Measurements from ENCODE around the gene WIPF2. TPM values are rescaled to one million over a fixed set of nuclear protein-coding genes. Genes with fewer than 3 reads are reported as not detected.

WIPF2 gene
- total RNA-seq, 1 experiment from 2014 or later = 37.2 TPM

DNA sequence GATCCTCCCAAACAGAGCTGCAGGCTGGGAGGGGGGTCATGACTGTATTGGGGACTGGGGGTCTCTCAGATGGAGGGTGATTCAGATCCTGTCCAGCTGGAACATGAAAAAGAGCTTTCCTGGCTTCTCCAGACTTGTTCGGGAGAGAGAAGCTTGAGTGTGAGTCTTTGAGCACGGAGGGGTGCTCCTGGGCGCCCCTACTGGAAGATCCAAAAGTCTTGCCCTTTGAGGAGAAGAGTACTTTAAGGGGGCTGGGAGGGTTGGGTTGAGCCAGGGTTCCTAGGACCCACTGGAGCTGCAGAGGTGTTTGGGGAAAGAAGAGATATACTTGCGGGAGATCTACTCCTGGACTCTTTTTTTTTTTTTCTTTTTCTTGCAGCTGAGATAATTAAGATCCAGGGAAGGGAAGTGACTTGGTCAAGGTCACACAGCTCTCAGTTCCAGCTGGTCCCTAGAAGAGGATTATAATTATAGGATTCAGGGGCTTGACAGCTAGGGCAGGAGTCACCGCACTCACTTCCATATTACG, 98.3 kb downstream of the WIPF2 start:
- Histone ChIP-seq H4K20me1 (ENCODE audit: insufficient read depth) (peaks cover 6% of the 10 kb centered on the region), H3K4me2 (peak overlapping the region; percentile 99), H3K4me1 (replicated peaks; ENCODE audit: insufficient read depth) (peaks cover 85% of the 10 kb centered on the region), H3K9me3 (ENCODE audit: insufficient read depth, low read depth) (no peaks in the 10 kb centered on the region), H3K27ac (peak overlapping the region; percentile 75), H3K79me2 (ENCODE audit: low read depth) (peaks cover 43% of the 10 kb centered on the region), H3K4me3 (peak overlapping the region; percentile 99), H3K9me2 (ENCODE audit: insufficient read depth) (no peaks in the 10 kb centered on the region), H3F3A (ENCODE audit: insufficient read depth, low read depth) (peaks cover 35% of the 10 kb centered on the region), H3K36me3 (ENCODE audit: low read depth) (no peaks in the 10 kb centered on the region), H2AFZ (peak overlapping the region; percentile 97), H3K27me3 (ENCODE audit: insufficient read depth, low read depth) (no peaks in the 10 kb centered on the region)
- intact Hi-C loops (cut with micrococcal nuclease; ENCODE audit: unreplicated experiment) = loop anchor here (2.0 to 10.0 kb wide), 2 partner anchors 15 to 293 kb away; no protein-coding TSS in a partner anchor
- no peak for TF ChIP-seq EZH2 (IDR thresholded peaks at IDR 0.05; ENCODE audit: low read depth)
- TF ChIP-seq, protein P1, sequence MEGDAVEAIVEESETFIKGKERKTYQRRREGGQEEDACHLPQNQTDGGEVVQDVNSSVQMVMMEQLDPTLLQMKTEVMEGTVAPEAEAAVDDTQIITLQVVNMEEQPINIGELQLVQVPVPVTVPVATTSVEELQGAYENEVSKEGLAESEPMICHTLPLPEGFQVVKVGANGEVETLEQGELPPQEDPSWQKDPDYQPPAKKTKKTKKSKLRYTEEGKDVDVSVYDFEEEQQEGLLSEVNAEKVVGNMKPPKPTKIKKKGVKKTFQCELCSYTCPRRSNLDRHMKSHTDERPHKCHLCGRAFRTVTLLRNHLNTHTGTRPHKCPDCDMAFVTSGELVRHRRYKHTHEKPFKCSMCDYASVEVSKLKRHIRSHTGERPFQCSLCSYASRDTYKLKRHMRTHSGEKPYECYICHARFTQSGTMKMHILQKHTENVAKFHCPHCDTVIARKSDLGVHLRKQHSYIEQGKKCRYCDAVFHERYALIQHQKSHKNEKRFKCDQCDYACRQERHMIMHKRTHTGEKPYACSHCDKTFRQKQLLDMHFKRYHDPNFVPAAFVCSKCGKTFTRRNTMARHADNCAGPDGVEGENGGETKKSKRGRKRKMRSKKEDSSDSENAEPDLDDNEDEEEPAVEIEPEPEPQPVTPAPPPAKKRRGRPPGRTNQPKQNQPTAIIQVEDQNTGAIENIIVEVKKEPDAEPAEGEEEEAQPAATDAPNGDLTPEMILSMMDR (conservative IDR thresholded peaks at IDR 0.05) = peak; percentile 71
- POLR2A ChIA-PET (ENCODE audit: unreplicated experiment) = interaction anchor here (0.6 kb wide), 2 partner anchors 14 to 532 kb away, joined by 3 to 4 read pairs; no protein-coding TSS in a partner anchor
- peak in 1 of 2 experiments; percentile 65 for DNase-seq
- BruUV-seq (replicated peaks) = TSS peak; percentile 83
- CTCF ChIA-PET = interaction anchor here (0.6 to 1.3 kb wide), 5 partner anchors 14 to 159 kb away, joined by 3 to 11 read pairs (median 6); partner anchors contain the start of gene CDC6

DNA sequence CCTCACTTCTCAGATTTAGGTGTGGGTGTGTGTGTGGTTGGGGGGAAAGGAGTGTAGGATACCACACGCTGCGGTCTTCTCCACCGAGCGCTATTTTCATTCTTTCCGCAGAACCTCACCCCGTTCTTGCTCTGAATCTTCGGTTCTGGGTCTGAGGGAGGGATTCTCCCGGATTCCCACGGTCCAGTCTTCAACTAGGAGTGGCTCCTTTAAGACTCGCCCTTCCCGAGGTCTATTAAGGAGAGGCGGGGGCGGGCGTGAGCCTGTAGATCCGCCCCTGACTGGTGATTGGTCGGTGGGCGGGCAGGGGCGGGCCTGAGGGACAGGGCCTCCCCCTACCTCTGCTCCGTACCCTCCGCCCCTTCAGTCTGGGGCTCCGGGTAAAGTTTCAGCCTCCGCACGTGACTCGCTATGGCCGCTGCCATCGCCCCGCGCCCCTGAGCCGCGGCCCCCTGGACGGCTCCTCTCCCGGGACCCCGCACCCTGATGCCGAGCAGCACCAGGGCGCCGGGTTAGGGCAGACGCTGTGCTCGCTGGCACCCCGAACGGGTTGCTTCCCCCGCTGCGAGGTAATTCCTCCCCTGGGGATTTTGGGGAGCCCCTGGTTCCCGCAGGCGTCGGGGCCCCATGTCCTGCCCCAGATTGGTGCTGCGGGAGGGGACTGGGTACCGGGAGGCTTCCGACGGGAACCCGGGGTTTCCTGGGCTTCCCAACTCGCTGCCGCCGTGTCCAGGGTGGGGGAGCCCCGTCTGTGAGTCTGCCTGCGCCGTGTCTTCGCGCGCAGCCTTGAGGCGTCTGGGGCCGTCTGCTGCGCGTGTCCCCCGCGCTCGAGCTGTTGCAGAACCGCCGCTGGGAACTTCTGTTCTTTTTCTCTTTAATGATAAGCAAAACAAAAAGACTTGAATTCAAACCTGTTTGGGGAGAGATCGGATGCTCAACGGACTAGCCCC, 99.1 kb downstream of the WIPF2 start:
- Histone ChIP-seq H4K20me1 (ENCODE audit: insufficient read depth) (peaks cover 9% of the 10 kb centered on the region), H2AFZ (peak overlapping the region; percentile 97), H3K27me3 (ENCODE audit: insufficient read depth, low read depth) (no peaks in the 10 kb centered on the region), H3K4me1 (replicated peaks; ENCODE audit: insufficient read depth) (peaks cover 85% of the 10 kb centered on the region), H3K4me2 (peak overlapping the region; percentile 99), H3K9me3 (ENCODE audit: insufficient read depth, low read depth) (no peaks in the 10 kb centered on the region), H3F3A (ENCODE audit: insufficient read depth, low read depth) (peaks cover 31% of the 10 kb centered on the region), H3K27ac (peak overlapping the region; percentile 75), H3K9me2 (ENCODE audit: insufficient read depth) (no peaks in the 10 kb centered on the region), H3K4me3 (peak overlapping the region; percentile 99), H3K36me3 (ENCODE audit: low read depth) (no peaks in the 10 kb centered on the region), H3K79me2 (ENCODE audit: low read depth) (peaks cover 51% of the 10 kb centered on the region)
- ChIA-PET POLR2A (ENCODE audit: unreplicated experiment) (interaction anchor here (0.6 kb wide), 2 partner anchors 14 to 532 kb away, joined by 3 to 4 read pairs; no protein-coding TSS in a partner anchor), CTCF (interaction anchor here (0.6 to 1.3 kb wide), 4 partner anchors 13 to 158 kb away, joined by 3 to 10 read pairs (median 4); partner anchors contain the start of gene CDC6)
- intact Hi-C loops (cut with micrococcal nuclease; ENCODE audit: unreplicated experiment) = loop anchor here (2.0 to 10.0 kb wide), 3 partner anchors 15 to 293 kb away; no protein-coding TSS in a partner anchor
- DNase-seq = peak; percentile 88 to 90
- TSS peak; percentile 55 for BruUV-seq (replicated peaks)
- TF ChIP-seq, protein P1 (conservative IDR thresholded peaks at IDR 0.05) = no peak
- no peak for TF ChIP-seq EZH2 (IDR thresholded peaks at IDR 0.05; ENCODE audit: low read depth)

DNA sequence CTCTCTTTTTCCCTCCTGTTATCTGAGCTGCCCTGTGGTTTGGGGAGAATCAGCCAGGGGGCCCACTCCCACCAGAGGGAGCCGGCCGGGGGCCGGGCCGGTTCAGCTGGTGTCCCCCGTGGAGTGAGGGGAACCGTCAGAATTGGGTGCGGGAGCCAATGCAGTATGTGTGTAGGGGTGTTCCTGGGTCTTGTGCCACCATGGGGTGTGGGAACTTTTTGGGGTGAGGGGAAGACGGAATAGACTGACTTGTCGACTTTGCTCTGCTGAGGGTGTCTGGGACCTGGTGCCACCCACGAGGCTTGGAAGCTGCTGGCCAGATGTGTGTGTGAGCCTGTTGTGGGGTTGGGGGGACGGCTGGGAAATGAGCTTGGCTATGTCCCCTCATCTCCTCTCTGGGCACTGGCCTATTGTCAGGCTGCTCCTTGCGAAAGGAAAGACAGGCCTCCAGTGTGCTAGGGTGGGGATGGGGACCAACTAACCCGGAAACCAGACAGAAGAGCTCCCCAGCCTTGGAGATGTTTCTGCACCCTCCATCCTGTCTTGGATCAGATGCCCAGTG, 99.8 kb downstream of the WIPF2 start:
- POLR2A ChIA-PET (ENCODE audit: unreplicated experiment) = no interaction called here
- no TSS peak for BruUV-seq (replicated peaks)
- peaks cover 58% of the 10 kb centered on the region for H3K79me2 ChIP-seq (ENCODE audit: low read depth)
- H3K9me3 ChIP-seq (ENCODE audit: insufficient read depth, low read depth) = no peaks in the 10 kb centered on the region
- H3K27me3 ChIP-seq (ENCODE audit: insufficient read depth, low read depth) = no peaks in the 10 kb centered on the region
- peak overlapping the region; percentile 99 for H3K4me2 ChIP-seq
- no peaks in the 10 kb centered on the region for H3K9me2 ChIP-seq (ENCODE audit: insufficient read depth)
- H3K27ac ChIP-seq = no peak overlapping the region
- H4K20me1 ChIP-seq (ENCODE audit: insufficient read depth) = peaks cover 10% of the 10 kb centered on the region
- peak overlapping the region; percentile 97 for H2AFZ ChIP-seq
- intact Hi-C loops (cut with micrococcal nuclease; ENCODE audit: unreplicated experiment) = loop anchor here (2.0 to 10.0 kb wide), 2 partner anchors 22 to 294 kb away; no protein-coding TSS in a partner anchor
- peaks cover 28% of the 10 kb centered on the region for H3F3A ChIP-seq (ENCODE audit: insufficient read depth, low read depth)
- peaks cover 85% of the 10 kb centered on the region for H3K4me1 ChIP-seq (replicated peaks; ENCODE audit: insufficient read depth)
- TF ChIP-seq, protein P1 (conservative IDR thresholded peaks at IDR 0.05) = no peak
- no peak for TF ChIP-seq EZH2 (IDR thresholded peaks at IDR 0.05; ENCODE audit: low read depth)
- DNase-seq = no peak
- CTCF ChIA-PET = interaction anchor here (0.6 kb wide), 1 partner anchor 14 kb away, joined by 3 read pairs; no protein-coding TSS in a partner anchor
- peak overlapping the region; percentile 99 for H3K4me3 ChIP-seq
- H3K36me3 ChIP-seq (ENCODE audit: low read depth) = no peaks in the 10 kb centered on the region

All from PC-9 (cell line).